A204.1 (cell line): ENCODE data around the gene NEGR1.

Source experiments
- FAIRE-seq: peaks from 2 replicates; lab custom pipeline; 2012; peaks lifted over from hg19 to GRCh38; lab: Jason Lieb, UNC

NEGR1 gene

GRCh38 chr1:72117621-72118020 lies 164.7 kb downstream of the NEGR1 start:
- no peak for FAIRE-seq

DNA sequence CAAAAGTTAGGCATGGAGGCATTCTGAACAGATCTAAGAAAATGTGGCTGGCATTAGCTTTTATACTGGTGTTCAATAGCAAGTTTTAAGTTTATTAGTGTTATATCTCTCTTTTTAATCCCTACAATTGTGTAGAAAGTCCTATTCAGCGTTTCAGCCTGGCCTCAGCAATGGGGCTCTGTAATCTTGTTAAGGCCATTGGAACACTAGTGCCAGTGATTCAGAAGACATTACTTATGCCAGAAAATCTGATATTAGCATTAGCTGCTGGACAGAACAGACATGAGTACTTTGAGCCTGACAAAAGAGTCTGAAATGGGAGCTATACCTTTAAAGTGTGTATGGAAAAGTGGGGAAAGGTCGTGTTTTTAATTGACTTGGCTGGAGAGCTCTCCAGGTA lies 167.0 kb downstream of the NEGR1 start:
- FAIRE-seq = no peak

DNA sequence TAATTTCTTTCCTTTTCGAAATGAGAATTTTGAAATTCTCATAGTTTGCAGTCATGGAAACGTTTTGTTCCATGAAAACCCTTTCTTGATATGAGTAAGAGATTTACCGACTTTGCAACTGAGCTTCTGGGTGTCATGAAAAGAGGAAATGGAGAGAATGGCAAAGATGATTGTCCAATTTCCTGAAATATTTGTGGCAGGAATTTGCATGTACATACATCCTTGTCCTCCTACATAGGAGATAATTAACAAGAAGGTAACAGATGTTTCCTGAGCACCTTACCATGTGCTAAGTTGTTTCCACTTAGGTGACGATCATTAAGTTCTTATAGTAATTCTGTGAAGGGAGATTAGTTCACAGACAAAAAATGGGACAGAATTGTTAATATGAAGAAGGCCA lies 170.7 kb downstream of the NEGR1 start:
- FAIRE-seq = no peak

GRCh38 chr1:72109916-72110315 lies 172.4 kb downstream of the NEGR1 start:
- no peak for FAIRE-seq

GRCh38 chr1:72105201-72105600 lies 177.1 kb downstream of the NEGR1 start:
- FAIRE-seq = no peak

DNA sequence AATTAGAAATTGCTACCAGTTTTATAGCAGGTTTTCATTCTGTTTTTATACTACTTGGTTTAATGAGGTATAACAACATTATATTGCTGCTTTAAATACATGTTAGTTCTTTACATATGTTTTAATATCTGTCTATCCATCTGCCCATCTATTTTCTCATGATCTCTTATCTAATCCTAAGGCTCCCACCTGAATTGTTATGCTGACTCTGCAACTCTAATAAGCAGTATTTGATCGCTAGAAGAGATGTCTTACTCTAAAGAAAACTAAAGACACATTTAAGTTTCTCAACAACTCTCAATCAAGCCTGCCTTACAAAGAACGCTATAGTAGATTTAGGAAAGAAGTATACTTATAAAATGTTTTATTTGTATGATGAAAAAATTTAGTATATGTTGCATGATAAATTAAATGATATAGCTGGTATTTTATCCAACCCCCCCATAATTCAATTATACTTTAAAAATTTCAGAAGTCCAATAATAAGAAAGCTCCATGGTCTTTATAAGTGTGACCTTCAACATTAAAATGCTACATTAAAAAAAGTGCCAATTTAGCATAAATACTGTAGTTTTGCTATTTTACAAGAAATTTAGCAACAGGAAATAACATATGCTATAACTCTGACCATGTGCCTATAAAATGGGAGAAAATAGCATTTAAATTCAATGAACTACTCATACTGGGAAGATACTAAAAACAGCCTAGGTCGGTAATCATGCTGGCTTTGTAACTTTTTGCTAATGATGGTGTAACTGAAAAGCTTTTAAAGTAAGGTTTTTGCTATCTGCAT lies 180.3 kb downstream of the NEGR1 start:
- no peak for FAIRE-seq

GRCh38 chr1:72100771-72101170 lies 181.6 kb downstream of the NEGR1 start:
- no peak for FAIRE-seq

GRCh38 chr1:72097851-72098570 lies 184.3 kb downstream of the NEGR1 start:
- FAIRE-seq = no peak

- no peak for FAIRE-seq
Observed at GRCh38 chr1:72094209-72094608, 188.1 kb downstream of the NEGR1 start.

GRCh38 chr1:72086394-72086793 lies 195.9 kb downstream of the NEGR1 start:
- FAIRE-seq = no peak

GRCh38 chr1:72075425-72075824 lies 206.9 kb downstream of the NEGR1 start:
- no peak for FAIRE-seq

DNA sequence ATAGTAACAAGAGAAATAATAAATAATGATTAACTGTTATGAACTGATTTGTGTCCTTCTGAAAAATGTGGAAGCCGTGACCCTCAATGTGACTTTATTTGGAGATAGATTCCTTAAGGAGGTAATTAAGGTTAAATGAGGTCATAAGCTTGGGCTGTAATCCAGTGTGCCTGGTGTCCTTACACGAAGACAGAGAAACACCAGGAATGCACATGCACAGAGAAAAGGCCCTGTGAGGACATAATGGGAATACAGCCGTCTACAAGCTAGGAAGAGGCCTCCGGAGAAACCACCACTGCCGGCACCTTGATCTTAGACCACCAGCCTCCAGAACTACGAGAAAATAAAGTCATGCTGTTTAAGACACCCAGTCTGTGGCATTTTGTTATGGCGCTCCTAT lies 215.9 kb downstream of the NEGR1 start:
- FAIRE-seq = no peak

GRCh38 chr1:72064196-72065075 lies 217.9 kb downstream of the NEGR1 start:
- no peak for FAIRE-seq

- no peak for FAIRE-seq
Observed at GRCh38 chr1:72063364-72064044, 218.8 kb downstream of the NEGR1 start.

- FAIRE-seq = no peak
Observed at GRCh38 chr1:72062584-72062983, 219.8 kb downstream of the NEGR1 start.

DNA sequence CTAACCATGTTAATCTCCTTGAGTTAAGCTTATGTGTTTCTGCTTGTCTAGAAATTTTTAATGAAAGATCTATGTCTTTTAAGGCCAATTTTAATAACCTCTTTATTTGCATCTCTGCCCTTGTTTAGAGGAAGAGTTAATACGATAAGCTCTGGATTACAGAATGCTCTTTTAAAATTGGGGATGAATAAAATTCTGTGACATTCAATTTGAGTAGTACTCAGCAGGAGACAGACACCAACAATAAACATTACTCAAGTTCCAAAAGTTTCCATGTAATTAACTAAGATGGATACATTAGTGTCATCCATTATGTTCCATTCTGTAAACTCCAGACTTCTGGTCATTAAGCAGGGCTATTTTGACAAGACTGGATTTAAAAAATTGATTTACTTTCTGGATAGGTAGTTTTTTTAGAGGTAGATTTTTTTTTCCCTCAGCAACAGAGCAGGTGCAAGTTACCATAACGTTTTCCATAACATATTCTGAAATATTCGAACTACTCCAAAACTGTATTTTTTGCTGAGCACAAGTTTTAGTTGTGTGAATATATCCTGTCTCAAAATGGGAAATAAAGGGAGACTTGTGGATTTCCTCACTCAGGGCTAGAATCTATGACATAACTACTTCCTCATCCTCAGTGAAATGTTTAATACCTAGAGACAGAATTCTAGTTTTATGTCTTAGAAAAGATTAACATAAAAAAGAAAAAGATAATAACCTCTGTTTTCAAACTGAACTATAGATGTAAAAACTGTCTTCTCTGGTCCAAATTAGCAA lies 221.7 kb downstream of the NEGR1 start:
- no peak for FAIRE-seq

DNA sequence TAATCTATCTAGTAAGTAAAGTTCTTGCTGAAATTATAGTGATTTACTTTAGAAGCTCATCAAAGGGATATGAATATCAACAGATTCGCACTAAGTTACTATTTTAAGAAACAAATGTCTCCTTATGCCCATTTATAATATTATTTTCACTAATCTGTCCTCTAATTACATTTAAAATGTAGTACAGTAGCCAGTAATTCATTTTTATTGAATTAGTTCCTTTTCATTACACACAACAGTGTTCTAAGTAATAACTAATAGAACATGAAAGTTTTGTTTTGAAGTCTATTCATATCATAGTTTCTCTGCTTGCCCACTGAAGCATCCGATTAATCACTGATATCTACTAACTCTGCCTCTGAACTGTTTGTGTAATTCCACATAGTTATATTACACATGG lies 225.8 kb downstream of the NEGR1 start:
- FAIRE-seq = no peak

- no peak for FAIRE-seq
Observed at GRCh38 chr1:72051538-72051937, 230.8 kb downstream of the NEGR1 start.

DNA sequence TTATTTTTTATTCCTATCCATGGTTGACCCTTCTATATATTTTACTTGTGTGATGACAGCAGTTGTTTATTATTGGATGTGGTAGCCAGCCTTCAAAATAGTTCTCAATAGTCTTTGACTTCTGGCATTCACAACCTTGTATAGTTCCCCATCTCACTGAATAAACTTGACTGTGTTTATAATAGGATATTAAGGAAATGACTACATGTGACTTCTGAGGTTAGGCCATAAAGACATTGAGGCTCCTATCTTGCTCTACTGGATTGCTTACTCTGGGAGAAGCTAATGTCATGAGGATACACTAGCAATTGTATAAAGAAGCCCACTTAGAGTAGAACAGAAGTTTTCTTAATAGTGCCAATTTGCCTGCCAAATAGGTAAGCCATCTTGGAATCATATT lies 231.8 kb downstream of the NEGR1 start:
- FAIRE-seq = no peak

GRCh38 chr1:72037745-72038343 lies 244.5 kb downstream of the NEGR1 start:
- FAIRE-seq = no peak

- no peak for FAIRE-seq
Observed at GRCh38 chr1:72034827-72035226, 247.5 kb downstream of the NEGR1 start.
